Neural cell (in vitro differentiated cells): ENCODE measurements around the gene BAIAP2L1.

Source experiments
- EP300 ChIP-seq: fragments of 450-650 bp; conservative IDR thresholded peaks from 2 replicates; pipeline ENCODE4 v1.6.1; 2014; ENCODE audit warnings: antibody characterized with exemption, mild to moderate bottlenecking, moderate library complexity; ENCODE audit not compliant: poor library complexity, severe bottlenecking
- EZH2 ChIP-seq: fragments of 200-600, 300-800 bp; shearing (Covaris generic), sonication (generic); IDR thresholded peaks from 2 replicates; pipeline ENCODE4 v1.6.1; 2014; ENCODE audit warnings: antibody characterized with exemption, low read length, borderline replicate concordance, mild to moderate bottlenecking; ENCODE audit not compliant: insufficient read depth, poor library complexity, severe bottlenecking
- POLR2AphosphoS5 ChIP-seq: IDR thresholded peaks from 2 replicates; pipeline ENCODE4 v1.6.1; 2012
- RAD21 ChIP-seq: fragments of 450-650 bp; conservative IDR thresholded peaks from 2 replicates; pipeline ENCODE4 v1.6.1; 2014; ENCODE audit warnings: antibody characterized with exemption, mild to moderate bottlenecking, moderate library complexity
- TAF1 ChIP-seq: IDR thresholded peaks from 2 replicates; pipeline ENCODE4 v1.6.1; 2012; ENCODE audit warnings: low read depth
- TF ChIP-seq, protein P1 (sequence below): fragments of 450-650 bp; IDR thresholded peaks from 2 replicates; pipeline ENCODE4 v1.5.1; 2014; ENCODE audit warnings: antibody characterized with exemption, mild to moderate bottlenecking, moderate library complexity; ENCODE audit not compliant: poor library complexity, severe bottlenecking
- TF ChIP-seq, protein P2 (sequence below): IDR thresholded peaks from 2 replicates; pipeline ENCODE4 v1.6.1; 2012; ENCODE audit warnings: borderline replicate concordance

DNA sequence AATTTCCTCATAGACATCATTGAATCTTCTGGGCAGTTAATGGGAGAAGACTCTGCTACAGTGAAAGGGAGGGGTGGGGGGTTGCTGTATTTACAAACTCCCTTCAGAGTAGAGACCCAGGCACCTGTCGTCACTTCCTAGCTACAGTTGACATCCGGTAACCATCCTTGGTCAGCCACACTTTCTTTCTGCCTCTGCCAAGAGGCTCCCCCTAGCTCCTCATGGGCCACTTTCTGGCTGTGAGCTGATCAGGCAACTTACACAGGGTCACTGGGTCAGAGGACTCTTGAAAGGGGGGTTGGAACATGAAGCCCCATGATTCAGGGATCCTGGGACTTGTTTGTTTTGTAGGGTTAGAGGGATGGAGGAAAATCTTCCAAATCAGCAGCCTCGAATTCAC is 150.1 kb downstream of the BAIAP2L1 start:
- TF ChIP-seq, protein P1, sequence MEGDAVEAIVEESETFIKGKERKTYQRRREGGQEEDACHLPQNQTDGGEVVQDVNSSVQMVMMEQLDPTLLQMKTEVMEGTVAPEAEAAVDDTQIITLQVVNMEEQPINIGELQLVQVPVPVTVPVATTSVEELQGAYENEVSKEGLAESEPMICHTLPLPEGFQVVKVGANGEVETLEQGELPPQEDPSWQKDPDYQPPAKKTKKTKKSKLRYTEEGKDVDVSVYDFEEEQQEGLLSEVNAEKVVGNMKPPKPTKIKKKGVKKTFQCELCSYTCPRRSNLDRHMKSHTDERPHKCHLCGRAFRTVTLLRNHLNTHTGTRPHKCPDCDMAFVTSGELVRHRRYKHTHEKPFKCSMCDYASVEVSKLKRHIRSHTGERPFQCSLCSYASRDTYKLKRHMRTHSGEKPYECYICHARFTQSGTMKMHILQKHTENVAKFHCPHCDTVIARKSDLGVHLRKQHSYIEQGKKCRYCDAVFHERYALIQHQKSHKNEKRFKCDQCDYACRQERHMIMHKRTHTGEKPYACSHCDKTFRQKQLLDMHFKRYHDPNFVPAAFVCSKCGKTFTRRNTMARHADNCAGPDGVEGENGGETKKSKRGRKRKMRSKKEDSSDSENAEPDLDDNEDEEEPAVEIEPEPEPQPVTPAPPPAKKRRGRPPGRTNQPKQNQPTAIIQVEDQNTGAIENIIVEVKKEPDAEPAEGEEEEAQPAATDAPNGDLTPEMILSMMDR = no peak
- TF ChIP-seq POLR2AphosphoS5 (no peak), EZH2 (no peak), EP300 (no peak), TAF1 (no peak), RAD21 (no peak)
- TF ChIP-seq, protein P2, sequence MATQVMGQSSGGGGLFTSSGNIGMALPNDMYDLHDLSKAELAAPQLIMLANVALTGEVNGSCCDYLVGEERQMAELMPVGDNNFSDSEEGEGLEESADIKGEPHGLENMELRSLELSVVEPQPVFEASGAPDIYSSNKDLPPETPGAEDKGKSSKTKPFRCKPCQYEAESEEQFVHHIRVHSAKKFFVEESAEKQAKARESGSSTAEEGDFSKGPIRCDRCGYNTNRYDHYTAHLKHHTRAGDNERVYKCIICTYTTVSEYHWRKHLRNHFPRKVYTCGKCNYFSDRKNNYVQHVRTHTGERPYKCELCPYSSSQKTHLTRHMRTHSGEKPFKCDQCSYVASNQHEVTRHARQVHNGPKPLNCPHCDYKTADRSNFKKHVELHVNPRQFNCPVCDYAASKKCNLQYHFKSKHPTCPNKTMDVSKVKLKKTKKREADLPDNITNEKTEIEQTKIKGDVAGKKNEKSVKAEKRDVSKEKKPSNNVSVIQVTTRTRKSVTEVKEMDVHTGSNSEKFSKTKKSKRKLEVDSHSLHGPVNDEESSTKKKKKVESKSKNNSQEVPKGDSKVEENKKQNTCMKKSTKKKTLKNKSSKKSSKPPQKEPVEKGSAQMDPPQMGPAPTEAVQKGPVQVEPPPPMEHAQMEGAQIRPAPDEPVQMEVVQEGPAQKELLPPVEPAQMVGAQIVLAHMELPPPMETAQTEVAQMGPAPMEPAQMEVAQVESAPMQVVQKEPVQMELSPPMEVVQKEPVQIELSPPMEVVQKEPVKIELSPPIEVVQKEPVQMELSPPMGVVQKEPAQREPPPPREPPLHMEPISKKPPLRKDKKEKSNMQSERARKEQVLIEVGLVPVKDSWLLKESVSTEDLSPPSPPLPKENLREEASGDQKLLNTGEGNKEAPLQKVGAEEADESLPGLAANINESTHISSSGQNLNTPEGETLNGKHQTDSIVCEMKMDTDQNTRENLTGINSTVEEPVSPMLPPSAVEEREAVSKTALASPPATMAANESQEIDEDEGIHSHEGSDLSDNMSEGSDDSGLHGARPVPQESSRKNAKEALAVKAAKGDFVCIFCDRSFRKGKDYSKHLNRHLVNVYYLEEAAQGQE = no peak
